Muscle of arm (tissue), 12 donors: ENCODE results near the gene TNIK. TPM values are rescaled to one million over a fixed set of nuclear protein-coding genes. Genes with fewer than 3 reads are reported as not detected.

ENCODE experiments used
- DNase-seq: peaks from one replicate; pipeline ENCODE4 v3.0.0-alpha.2; 2013
- polyA plus RNA-seq, 12 donors: library from polyadenylated mRNA; unstranded; fragments of 120-200 nt; gene quantifications; one replicate each; pipeline ENCODE4 v1.2.1, GENCODE V29; 2013; ENCODE audit not compliant: insufficient read length in 12 of 12

Gene TNIK
- polyA plus RNA-seq, 12 donors = 24.3 to 57.4 (median 42.7) TPM; not detected in 1

GRCh38 chr3:171342783-171343420 is 117.3 kb downstream of the TNIK start:
- DNase-seq = no peak

- DNase-seq = no peak
Measured at GRCh38 chr3:171342200-171342599, 118.0 kb downstream of the TNIK start.

- DNase-seq = no peak
Measured at GRCh38 chr3:171340434-171340833, 119.8 kb downstream of the TNIK start.

GRCh38 chr3:171339598-171339997 is 120.6 kb downstream of the TNIK start:
- no peak for DNase-seq

- DNase-seq = no peak
Measured at GRCh38 chr3:171336406-171336805, 123.8 kb downstream of the TNIK start.

- DNase-seq = no peak
Measured at GRCh38 chr3:171335559-171335958, 124.6 kb downstream of the TNIK start.

GRCh38 chr3:171334465-171334811 is 125.8 kb downstream of the TNIK start:
- no peak for DNase-seq

- no peak for DNase-seq
Measured at GRCh38 chr3:171333784-171334464, 126.3 kb downstream of the TNIK start.

GRCh38 chr3:171330938-171331337 is 129.3 kb downstream of the TNIK start:
- no peak for DNase-seq

- no peak for DNase-seq
Measured at GRCh38 chr3:171329746-171330145, 130.5 kb downstream of the TNIK start.

GRCh38 chr3:171328419-171329082 is 131.7 kb downstream of the TNIK start:
- no peak for DNase-seq

- no peak for DNase-seq
Measured at GRCh38 chr3:171327441-171328174, 132.6 kb downstream of the TNIK start.

- DNase-seq = no peak
Measured at GRCh38 chr3:171326717-171327440, 133.3 kb downstream of the TNIK start.

GRCh38 chr3:171323938-171324536 is 136.2 kb downstream of the TNIK start:
- peak; percentile 12 for DNase-seq

- DNase-seq = no peak
Measured at GRCh38 chr3:171321559-171322360, 138.4 kb downstream of the TNIK start.

- peak; percentile 22 for DNase-seq
Measured at GRCh38 chr3:171320750-171321558, 139.3 kb downstream of the TNIK start.

GRCh38 chr3:171317171-171317570 is 143.0 kb downstream of the TNIK start:
- no peak for DNase-seq

GRCh38 chr3:171315919-171316318 is 144.3 kb downstream of the TNIK start:
- DNase-seq = no peak

- no peak for DNase-seq
Measured at GRCh38 chr3:171315101-171315500, 145.1 kb downstream of the TNIK start.

- DNase-seq = no peak
Measured at GRCh38 chr3:171314341-171314740, 145.9 kb downstream of the TNIK start.
